Right hindlimb (tissue), 1 donor: ENCODE results near the gene PEPD.

ENCODE experiments used
- DNase-seq: peaks from one replicate; pipeline ENCODE4 v3.0.0-alpha.2; 2018

PEPD gene

DNA sequence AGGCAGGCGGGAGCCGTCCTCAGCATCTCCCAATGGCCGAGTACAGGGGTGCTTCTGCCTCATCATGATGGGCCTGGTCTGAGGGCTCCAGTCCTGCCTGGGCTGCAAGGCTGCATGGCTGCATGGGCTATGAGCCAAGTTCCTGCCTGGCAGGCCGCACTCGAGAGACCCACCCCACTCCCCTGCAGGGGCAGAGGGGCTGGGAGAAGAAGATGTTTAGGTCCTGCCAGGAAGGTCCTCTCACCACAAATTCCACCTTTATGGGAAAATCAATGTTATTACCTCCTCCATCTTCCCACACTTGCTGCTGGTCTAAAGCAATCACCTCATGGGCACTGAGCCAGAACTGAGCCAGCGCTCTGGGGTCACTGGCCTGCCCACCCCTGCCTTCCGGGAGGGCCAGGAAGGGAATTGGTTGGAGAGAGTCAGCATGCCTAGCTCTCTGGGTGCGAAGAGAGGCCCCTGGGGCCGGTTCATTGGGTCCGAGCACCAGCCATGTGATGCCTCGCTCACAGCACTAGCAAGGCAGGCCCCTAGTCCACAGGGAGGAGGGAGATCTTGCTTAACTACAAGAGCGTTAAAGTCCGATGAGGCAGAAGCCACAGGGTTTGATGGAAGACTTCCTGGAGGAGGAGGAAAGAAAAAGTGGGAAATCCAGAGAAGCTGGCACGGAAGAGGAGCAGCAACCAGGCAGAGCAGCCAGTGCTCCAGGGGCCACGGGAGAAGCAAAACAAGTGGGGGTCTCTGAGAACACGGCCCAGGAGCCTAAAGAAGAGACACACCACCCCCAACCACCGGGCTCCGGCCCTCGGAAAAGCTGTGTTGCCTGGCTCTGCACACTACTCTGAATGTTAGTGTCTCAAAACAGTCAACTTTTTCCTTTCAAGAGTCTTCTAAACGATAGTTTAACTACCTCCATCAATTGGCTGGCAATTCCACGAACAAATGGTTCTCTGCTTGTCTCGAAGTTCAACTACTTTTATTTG, 84.9 kb downstream of the PEPD start:
- DNase-seq: no peak

DNA sequence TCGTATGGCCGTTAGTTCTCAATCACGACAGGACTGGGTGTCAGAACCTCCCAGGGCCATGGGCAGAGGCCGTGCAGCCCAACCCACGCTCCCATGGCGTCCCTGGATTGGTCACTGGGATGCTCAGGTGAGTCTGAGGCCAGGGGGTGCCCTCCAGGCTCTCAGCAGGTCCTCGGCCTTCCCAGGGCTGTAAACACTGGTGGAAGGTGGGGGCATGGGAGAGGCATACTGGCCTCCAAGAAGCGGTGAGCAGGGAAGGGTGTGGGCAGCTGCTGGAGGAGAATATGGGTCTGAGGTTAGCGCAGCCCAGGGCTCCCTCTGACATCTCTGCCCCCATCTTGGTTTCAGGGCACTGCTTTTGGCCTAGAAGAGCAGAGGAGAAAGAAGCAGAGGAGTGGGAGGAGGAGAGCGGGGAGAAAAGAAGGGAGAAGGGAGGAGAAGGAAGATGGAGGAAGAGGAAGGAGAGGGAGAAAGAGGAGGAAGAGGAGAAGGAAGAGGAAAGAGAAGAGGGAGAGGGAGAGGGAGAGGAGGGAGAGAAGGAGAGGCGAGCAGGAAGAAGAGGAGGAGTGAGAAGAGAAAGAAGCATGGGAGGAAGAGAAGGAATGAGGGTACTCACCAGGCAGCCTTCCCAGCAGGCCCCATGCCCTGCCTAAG, 85.8 kb downstream of the PEPD start:
- DNase-seq: no peak

DNA sequence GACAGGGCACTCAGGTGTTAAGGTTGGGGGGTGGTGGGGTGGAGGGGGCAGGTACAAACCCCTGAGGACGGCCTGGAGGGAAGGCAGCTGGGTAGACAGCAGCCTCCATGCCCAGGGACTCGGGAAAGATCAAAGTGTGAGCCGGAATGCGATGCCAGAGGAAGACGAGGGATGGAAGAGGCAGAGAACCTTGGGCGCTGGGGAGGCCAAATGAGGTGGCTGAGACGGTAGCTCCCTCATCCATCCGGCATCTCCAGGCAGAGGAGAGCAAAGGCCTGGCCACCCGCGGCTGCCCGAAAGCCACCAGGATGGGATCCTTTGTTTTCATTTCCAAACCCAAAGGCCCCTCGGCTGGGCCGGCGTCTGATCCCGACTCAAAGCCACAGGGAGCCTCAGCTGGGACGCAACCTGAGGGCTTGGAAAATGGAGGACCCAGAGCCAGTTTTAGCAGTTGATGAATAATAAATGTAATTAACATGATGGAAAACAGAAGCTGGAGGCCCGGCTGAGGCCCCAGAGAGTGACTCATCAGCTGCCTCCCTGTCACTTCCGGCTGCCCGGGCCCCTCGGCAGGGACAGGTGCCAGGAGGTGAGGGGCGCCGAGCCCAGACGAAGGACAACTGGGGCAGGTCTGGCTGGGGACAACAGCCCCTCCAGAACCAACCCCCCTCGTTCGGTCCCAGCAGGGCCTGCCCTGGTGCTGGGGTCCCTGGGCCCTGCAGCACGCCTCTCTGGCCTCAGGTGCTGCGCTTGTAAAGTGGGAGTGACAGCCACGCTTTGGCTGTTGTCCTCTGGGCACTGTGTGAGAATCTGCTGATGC, 86.5 kb downstream of the PEPD start:
- DNase-seq: no peak

DNA sequence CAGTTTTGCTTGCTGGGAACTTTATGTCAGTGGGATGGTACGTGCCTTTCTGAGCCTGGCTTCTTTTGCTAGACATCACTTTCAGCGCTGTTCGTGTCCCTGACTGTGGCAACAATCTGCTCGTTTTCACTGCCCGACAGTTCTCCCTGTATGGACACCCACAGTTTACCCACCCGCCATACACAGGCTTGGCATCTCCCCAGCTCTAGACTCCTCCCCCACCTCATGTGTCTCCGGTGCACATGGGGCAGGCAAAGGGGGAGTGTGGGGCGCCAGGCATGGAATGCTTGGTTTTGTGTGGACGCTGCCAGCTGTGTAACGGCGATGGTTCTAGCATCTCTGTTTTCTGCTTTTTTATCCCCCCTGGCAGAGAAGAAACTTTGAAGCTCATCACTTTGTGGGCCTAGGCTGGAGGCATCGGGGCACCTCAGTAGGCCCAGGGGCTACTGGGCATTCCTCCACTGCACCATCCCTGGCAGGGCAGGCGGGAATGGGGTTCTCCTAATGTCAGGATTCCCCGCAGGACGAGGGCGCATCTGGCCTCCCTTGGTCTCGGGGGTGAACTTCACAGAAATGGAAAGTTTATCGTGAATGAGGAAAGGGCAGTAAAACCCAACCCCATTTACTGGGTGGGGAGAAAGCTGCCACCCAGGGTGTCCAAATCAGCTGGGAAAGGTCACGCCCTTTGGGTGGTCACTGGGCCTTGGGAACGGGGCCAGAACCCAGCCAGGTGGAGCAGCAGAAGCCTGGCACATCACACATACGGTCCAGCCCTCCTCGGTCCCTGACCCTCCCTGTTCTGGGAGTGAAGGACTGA, 87.3 kb downstream of the PEPD start:
- DNase-seq: no peak

- no peak for DNase-seq
Measured at GRCh38 chr19:33432446-33433170, 89.0 kb downstream of the PEPD start.

DNA sequence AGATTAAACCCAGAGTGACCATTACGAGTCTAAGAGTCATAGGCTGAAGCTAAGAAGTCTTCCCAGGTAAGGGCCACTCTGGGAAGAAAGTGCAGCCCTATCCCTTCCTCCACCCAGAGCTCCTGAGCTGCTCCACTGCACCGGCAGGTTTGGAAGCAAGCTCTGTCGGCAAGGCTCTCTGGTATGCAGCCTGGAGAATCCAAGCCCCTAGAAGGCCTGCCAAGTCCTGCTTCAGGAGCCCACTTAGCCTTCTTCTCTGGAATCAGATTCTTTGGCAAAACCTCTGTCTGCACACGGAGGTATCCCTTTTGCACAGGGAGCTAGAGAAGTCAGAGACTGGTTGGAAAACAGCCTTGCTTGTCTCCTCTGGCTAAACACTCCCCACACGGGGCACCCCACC, 89.6 kb downstream of the PEPD start:
- DNase-seq: peak; percentile 53

DNA sequence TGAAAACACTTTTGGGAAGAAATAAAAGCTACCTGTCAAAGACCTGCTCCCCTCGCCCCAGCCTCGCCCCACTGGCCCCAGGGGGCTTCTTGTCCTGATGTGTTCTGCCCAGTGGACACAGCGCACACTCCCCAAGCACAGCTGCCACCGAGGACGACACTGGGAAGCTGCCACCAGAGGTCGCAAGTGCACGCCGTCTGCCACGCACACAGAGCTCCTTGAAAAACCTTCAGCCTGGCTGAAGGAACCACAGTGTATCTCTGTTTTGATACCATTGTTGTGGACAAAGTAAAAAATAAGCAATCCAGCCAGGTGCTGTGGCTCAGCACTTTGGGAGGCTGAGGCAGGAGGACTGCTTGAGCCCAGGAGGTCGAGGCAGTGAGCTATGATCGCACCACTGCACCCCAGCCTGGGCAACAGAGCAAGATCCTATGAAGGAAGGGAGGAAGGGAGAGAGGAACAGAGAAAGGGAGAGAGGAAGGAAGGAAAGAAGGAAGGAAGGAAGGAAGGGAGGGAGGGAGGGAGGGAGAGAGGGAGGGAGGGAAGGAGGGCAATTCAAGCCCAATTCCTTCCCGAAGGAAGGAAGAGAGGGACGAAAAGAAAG, 90.8 kb downstream of the PEPD start:
- DNase-seq: peak; percentile 80

DNA sequence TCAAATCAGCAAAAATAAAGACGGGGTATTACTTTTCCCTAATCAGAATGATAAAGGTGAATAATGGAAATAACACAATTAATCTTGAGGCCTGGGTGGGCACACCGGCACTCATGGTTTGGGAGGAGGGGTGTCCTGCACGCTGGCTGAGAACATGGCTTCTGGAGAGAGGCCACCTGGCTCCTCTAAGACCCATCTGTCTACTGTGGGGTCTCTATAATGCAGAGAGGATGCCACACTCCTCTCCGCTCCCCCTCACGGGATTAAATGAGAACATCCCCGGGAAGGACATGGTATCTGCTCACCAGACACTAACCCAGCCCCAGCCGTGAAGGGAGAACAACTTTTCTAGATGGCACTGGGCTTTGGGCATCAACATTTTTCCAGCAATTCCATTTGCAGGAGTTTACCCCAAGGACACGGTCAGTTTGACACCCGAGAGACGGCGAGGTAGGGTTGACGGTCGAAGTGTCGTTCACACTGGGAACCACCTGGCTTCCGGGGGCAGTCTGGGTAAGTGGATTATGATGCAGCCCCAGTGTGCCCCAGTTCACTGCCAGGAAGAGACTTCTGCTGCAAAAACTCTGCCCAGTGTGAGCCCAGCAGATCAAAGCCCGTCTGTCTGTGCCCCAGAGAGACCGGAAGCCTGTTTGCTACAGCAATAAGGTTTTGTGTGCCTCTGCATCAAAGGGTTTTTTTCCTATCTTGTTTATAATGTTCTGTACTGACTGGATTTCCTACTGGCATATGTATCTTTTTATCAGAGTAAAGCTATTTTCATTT, 91.5 kb downstream of the PEPD start:
- DNase-seq: no peak

- DNase-seq: no peak
Measured at GRCh38 chr19:33428627-33429125, 92.9 kb downstream of the PEPD start.

DNA sequence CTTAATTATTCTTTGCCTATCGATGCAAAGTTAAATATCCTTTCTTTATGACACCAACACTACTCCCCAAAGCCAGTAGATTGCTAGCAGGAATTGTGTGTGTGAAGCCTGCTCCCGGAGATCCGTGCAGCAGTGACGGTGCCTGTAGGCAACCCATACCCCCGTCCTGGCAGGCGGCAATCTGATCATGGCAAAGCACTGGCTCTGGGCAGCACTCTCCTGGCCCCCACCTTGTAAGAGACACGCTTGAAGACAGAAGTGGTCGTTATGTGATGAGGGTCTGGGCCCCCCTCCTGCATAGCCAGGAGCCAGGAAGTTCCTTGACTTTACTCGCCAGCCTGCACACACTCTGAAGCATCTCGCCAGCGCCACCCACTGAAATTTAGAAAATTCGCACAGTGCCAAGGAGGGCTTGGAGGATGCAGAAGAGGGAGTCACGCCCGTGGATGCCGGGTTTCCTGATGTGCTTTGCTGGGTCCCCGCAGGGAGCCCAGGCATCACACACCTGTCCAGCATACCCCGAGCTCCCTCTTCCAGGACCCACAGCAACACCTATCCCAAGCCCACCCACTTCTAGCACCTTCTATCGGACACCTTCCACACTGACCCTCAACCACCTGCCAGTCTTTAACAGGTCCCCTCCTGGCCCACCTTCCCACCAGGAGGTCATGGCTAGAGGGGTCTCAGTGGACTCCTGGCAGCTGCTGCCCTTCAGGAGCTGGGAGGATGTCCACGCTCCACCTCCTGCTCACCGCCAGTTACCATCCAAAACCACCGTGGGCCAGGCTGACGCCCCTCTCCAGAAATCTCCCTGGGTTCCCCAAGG, 93.6 kb downstream of the PEPD start:
- peak; percentile 8 for DNase-seq

- DNase-seq: peak; percentile 11
Measured at GRCh38 chr19:33426621-33427361, 94.8 kb downstream of the PEPD start.

DNA sequence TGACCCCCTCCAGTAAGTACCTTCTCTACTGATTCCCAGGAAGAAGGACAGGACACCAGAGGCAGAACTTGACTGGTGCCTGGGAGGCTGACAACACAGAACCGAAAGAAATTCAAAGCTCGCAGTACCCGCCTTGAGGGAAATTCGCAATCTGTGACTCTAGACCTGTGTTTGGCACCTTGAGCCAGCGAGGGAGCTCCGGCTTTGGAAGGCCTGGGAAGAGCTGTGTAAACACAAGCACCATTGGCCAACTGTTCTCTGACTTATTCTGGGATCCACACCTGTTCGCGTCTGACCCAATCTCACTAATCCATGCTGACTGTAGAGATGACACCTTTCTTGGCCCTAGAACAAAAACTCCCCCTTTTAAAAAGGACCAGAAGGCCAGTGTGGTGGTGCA, 97.4 kb downstream of the PEPD start:
- DNase-seq: no peak

DNA sequence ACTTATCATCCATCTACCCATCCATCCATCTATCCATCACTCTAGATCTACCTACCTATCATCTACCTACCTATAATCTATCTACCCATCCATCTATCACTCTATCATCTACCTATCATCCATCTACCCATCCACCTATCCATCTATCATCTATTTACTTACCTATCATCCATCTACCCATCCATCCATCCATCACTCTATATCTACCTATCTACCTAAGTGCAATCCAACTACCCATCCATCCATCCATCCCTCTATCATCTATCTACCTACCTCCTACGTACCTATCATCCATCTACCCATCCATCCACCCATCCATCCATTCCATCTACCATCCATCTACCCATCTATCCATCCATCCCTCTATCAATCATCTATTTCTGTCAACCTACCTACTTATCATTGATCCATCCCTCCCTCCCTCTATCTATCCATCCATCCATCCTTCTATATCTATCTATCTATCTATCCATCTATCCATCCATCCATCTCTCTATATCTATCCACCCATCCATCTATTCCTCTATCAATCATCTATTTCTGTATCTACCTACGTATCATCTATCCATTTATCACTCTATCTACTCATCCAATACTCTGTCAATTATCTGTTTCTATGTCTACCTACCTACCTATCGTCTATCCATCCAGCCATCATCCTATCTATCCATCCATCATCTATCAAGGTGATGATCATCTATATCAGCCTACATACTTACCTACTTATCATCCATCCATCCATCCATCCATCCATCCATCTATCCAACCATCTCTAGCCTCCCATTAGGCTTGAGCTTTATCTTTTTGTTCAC, 99.0 kb downstream of the PEPD start:
- DNase-seq: no peak

- DNase-seq: no peak
Measured at GRCh38 chr19:33421368-33421767, 100.2 kb downstream of the PEPD start.

- no peak for DNase-seq
Measured at GRCh38 chr19:33420821-33421220, 100.8 kb downstream of the PEPD start.

GRCh38 chr19:33419788-33420130, 101.8 kb downstream of the PEPD start:
- no peak for DNase-seq

DNA sequence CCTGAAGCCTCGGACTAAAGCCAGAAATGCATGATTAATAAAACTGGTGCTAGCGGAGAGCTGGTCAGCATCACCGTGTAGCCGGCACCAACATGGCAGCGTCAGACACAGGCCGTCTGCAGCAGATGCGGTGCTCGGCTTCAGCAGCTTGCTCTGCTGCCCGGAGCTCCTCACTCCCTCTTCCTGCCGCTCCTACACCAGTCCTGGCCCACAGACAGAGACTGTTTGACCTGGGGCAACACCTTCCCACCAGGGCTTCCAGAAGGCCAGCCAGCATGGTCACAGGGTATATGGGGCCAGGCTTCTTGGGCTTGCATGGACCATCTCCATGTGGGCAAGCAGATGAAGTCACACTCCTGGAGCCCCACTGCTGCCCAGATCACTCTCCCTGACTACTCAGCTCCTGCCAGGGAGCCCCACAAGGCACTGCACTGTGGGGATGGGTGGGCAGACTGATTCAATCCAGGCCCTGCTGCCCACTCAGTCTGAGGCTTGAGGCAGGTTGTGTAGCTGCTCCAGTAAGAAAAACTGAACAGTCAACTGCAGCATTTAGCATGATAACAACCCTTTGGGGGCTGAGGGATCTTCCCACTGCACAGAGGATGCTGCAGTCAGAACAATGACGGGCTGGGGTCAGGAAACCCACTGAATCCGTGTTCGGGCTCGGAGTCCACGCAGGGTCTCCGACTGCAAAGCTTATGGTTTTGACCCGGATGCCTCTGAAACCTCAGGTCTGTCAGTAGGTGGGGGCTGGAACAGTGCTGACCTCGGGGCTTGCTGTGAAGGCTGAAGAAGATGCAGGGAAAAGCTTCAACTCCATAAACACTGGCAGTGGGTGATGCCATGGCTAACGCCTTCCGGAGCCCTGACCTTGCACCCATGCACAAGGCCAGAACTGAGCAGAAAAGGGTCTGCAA, 102.5 kb downstream of the PEPD start:
- DNase-seq: peak; percentile 12
